ENCODE results near the gene SEC11A. TPM values are rescaled to one million over a fixed set of nuclear protein-coding genes. Genes with fewer than 3 reads are reported as not detected.

SEC11A gene
- polyA plus RNA-seq, 1 donor from 2014 or later = 158 TPM

GRCh38 chr15:84671211-84671610 is 44.7 kb downstream of the SEC11A start:
- H3K4me3 ChIP-seq (ENCODE audit: low read length) = no peak overlapping the region

GRCh38 chr15:84669726-84670125 is 46.2 kb downstream of the SEC11A start:
- H3K4me3 ChIP-seq (ENCODE audit: low read length) = no peak overlapping the region
- no peak overlapping the region for H3K27ac ChIP-seq (ENCODE audit: low read length)
- no peak overlapping the region for H3K4me2 ChIP-seq (ENCODE audit: low read length)
- H3K9me3 ChIP-seq (ENCODE audit: low read length) = no peaks in the 10 kb centered on the region
- no peaks in the 10 kb centered on the region for H3K27me3 ChIP-seq (ENCODE audit: insufficient read depth, low read depth, low read length)
- H3K36me3 ChIP-seq (ENCODE audit: insufficient read depth, low read length) = peaks cover 13% of the 10 kb centered on the region
- no peaks in the 10 kb centered on the region for H4K20me1 ChIP-seq (ENCODE audit: insufficient read depth)
- no peaks in the 10 kb centered on the region for H3K79me2 ChIP-seq (replicated peaks; ENCODE audit: insufficient read depth, low read length)
- H2AFZ ChIP-seq (ENCODE audit: low read depth, low read length) = no peak overlapping the region
- no peaks in the 10 kb centered on the region for H3F3A ChIP-seq (ENCODE audit: insufficient read depth, low read length, poor library complexity, severe bottlenecking)
- TF ChIP-seq SMC3 (conservative IDR thresholded peaks at IDR 0.05; ENCODE audit: poor library complexity) (no peak), RAD21 (conservative IDR thresholded peaks at IDR 0.05) (no peak), POLR2AphosphoS5 (IDR thresholded peaks at IDR 0.05) (no peak)
- no peak overlapping the region for H3K9ac ChIP-seq (ENCODE audit: low read length)
- no peaks in the 10 kb centered on the region for H3K9me2 ChIP-seq (ENCODE audit: insufficient read depth, low read length)

More at GRCh38 chr15:84671211-84671610, 44.7 kb downstream of the SEC11A start:
- Histone ChIP-seq H3K9me2 (ENCODE audit: insufficient read depth, low read length) (no peaks in the 10 kb centered on the region), H3K27ac (ENCODE audit: low read length) (no peak overlapping the region), H3K4me2 (ENCODE audit: low read length) (no peak overlapping the region), H3K9ac (ENCODE audit: low read length) (no peak overlapping the region), H2AFZ (ENCODE audit: low read depth, low read length) (no peak overlapping the region), H3F3A (ENCODE audit: insufficient read depth, low read length, poor library complexity, severe bottlenecking) (no peaks in the 10 kb centered on the region), H3K36me3 (ENCODE audit: insufficient read depth, low read length) (peaks cover 13% of the 10 kb centered on the region), H3K9me3 (ENCODE audit: low read length) (no peaks in the 10 kb centered on the region), H3K79me2 (replicated peaks; ENCODE audit: insufficient read depth, low read length) (no peaks in the 10 kb centered on the region), H4K20me1 (ENCODE audit: insufficient read depth) (no peaks in the 10 kb centered on the region), H3K27me3 (ENCODE audit: insufficient read depth, low read depth, low read length) (no peaks in the 10 kb centered on the region)
- no peak for TF ChIP-seq REST (IDR thresholded peaks at IDR 0.05; ENCODE audit: borderline replicate concordance)
- no peak for TF ChIP-seq SMC3 (conservative IDR thresholded peaks at IDR 0.05; ENCODE audit: poor library complexity)
- no peak for TF ChIP-seq EP300 (conservative IDR thresholded peaks at IDR 0.05; ENCODE audit: poor library complexity, severe bottlenecking)
- no peak for TF ChIP-seq TAF1 (IDR thresholded peaks at IDR 0.05; ENCODE audit: low read depth)
- TF ChIP-seq RAD21 (conservative IDR thresholded peaks at IDR 0.05) = no peak
- no peak for TF ChIP-seq EZH2 (IDR thresholded peaks at IDR 0.05; ENCODE audit: borderline replicate concordance, insufficient read depth, low read length, poor library complexity, severe bottlenecking)
- TF ChIP-seq, protein P1, sequence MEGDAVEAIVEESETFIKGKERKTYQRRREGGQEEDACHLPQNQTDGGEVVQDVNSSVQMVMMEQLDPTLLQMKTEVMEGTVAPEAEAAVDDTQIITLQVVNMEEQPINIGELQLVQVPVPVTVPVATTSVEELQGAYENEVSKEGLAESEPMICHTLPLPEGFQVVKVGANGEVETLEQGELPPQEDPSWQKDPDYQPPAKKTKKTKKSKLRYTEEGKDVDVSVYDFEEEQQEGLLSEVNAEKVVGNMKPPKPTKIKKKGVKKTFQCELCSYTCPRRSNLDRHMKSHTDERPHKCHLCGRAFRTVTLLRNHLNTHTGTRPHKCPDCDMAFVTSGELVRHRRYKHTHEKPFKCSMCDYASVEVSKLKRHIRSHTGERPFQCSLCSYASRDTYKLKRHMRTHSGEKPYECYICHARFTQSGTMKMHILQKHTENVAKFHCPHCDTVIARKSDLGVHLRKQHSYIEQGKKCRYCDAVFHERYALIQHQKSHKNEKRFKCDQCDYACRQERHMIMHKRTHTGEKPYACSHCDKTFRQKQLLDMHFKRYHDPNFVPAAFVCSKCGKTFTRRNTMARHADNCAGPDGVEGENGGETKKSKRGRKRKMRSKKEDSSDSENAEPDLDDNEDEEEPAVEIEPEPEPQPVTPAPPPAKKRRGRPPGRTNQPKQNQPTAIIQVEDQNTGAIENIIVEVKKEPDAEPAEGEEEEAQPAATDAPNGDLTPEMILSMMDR (IDR thresholded peaks at IDR 0.05; ENCODE audit: poor library complexity, severe bottlenecking) = no peak
- no peak for TF ChIP-seq POLR2AphosphoS5 (IDR thresholded peaks at IDR 0.05)
- TF ChIP-seq MXI1 (conservative IDR thresholded peaks at IDR 0.05; ENCODE audit: poor library complexity, severe bottlenecking) = no peak
